CD14-positive monocyte (primary cell): ENCODE measurements around the gene NECAB2. TPM values are rescaled to one million over a fixed set of nuclear protein-coding genes. Genes with fewer than 3 reads are reported as not detected.

Experiments
- DNase-seq, 3 donors: peaks; one replicate each; pipeline ENCODE4 v3.0.0-alpha.2; 2011 to 2022
- H2AFZ ChIP-seq: 2 replicates; pipeline ENCODE4 v1.6.0; 2012; ENCODE audit warnings: mild to moderate bottlenecking, low read depth, low read length, inconsistent platforms; ENCODE audit not compliant: insufficient read depth, poor library complexity, severe bottlenecking
- H3K27ac ChIP-seq, 2 donors: 1 replicate in 1 of 2; 2 replicates in 1 of 2; pipeline ENCODE4 v1.5.1; 2012 to 2013; ENCODE audit warnings: low read length in 2 of 2, control low read depth in 1 of 2, inconsistent platforms in 1 of 2, low read depth in 1 of 2, mild to moderate bottlenecking in 1 of 2
- H3K27me3 ChIP-seq, 2 donors: one replicate each; pipeline versions ENCODE4 v1.6.0 to v1.6.1; 2011 to 2013; ENCODE audit warnings: low read length in 2 of 2; ENCODE audit not compliant: control insufficient read depth in 2 of 2, insufficient read depth in 2 of 2
- H3K36me3 ChIP-seq, 2 donors: replicated peaks in 1 of 2; 1 replicate in 1 of 2; 2 replicates in 1 of 2; pipeline versions ENCODE4 v1.5.1 to v1.6.1; 2012 to 2013; ENCODE audit warnings: low read length in 2 of 2, control low read depth in 1 of 2, inconsistent platforms in 1 of 2, mild to moderate bottlenecking in 1 of 2; ENCODE audit not compliant: insufficient read depth in 2 of 2, control insufficient read depth in 1 of 2
- H3K4me1 ChIP-seq, 2 donors: 1 replicate in 1 of 2; 2 replicates in 1 of 2; pipeline versions ENCODE4 v1.5.1 to v1.6.1; 2012 to 2013; ENCODE audit warnings: low read length in 2 of 2, control low read depth in 1 of 2, inconsistent platforms in 1 of 2, mild to moderate bottlenecking in 1 of 2, moderate library complexity in 1 of 2; ENCODE audit not compliant: insufficient read depth in 2 of 2, control insufficient read depth in 1 of 2
- H3K4me2 ChIP-seq: replicated peaks from 2 replicates; pipeline ENCODE3; 2012; ENCODE audit warnings: low read length, moderate library complexity, mild to moderate bottlenecking; ENCODE audit not compliant: poor library complexity, severe bottlenecking; ENCODE audit errors: extremely low read depth
- H3K4me3 ChIP-seq, 3 experiments: fragments of 200-600 bp in 1 of 3; sonication (generic) in 1 of 3; replicated peaks in 1 of 3; 1 replicate in 2 of 3; 2 replicates in 1 of 3; pipeline ENCODE4 v1.5.1; 2011 to 2013; ENCODE audit warnings: low read length in 3 of 3, mild to moderate bottlenecking in 3 of 3, control low read depth in 2 of 3, low read depth in 2 of 3, inconsistent platforms in 1 of 3, moderate library complexity in 1 of 3
- H3K79me2 ChIP-seq: 2 replicates; pipeline ENCODE4 v1.6.0; 2012; ENCODE audit warnings: mild to moderate bottlenecking, control low read depth, inconsistent platforms, low read length, moderate library complexity; ENCODE audit not compliant: insufficient read depth
- H3K9ac ChIP-seq: 2 replicates; pipeline ENCODE4 v1.6.0; 2017; ENCODE audit warnings: low read length, mild to moderate bottlenecking; ENCODE audit not compliant: insufficient read depth, poor library complexity, severe bottlenecking
- H3K9me3 ChIP-seq, 2 donors: replicated peaks in 1 of 2; 1 replicate in 1 of 2; 2 replicates in 1 of 2; pipeline versions ENCODE4 v1.5.1 to v1.6.1; 2012 to 2013; ENCODE audit warnings: low read length in 2 of 2, control low read depth in 1 of 2; ENCODE audit not compliant: control insufficient read depth in 1 of 2, insufficient read depth in 1 of 2
- H4K20me1 ChIP-seq: 2 replicates; pipeline ENCODE4 v1.6.0; 2012; ENCODE audit warnings: mild to moderate bottlenecking, low read length, control low read depth, moderate library complexity; ENCODE audit not compliant: insufficient read depth
- H3K27ac Mint-ChIP-seq, 7 donors: one replicate each; pipeline ENCODE4 v1.8.0; 2020; ENCODE audit warnings: mild to moderate bottlenecking in 7 of 7, mixed read lengths in 7 of 7, moderate library complexity in 6 of 7, inconsistent platforms in 2 of 7
- H3K27me3 Mint-ChIP-seq, 3 donors: one replicate each; pipeline ENCODE4 v1.8.0; 2021 to 2022; ENCODE audit warnings: low read depth in 3 of 3, mild to moderate bottlenecking in 3 of 3, mixed read lengths in 3 of 3, moderate library complexity in 3 of 3, inconsistent platforms in 1 of 3
- H3K36me3 Mint-ChIP-seq, 2 donors: one replicate each; pipeline ENCODE4 v1.8.0; 2020; ENCODE audit warnings: mixed read lengths in 2 of 2, inconsistent platforms in 1 of 2, mild to moderate bottlenecking in 1 of 2
- H3K4me1 Mint-ChIP-seq: one replicate; pipeline ENCODE4 v1.8.0; 2020; ENCODE audit warnings: mild to moderate bottlenecking, mixed read lengths
- H3K4me3 Mint-ChIP-seq, 2 donors: one replicate each; pipeline ENCODE4 v1.8.0; 2020; ENCODE audit warnings: mild to moderate bottlenecking in 2 of 2, mixed read lengths in 2 of 2, moderate library complexity in 1 of 2
- H3K9me3 Mint-ChIP-seq, 7 donors: one replicate each; pipeline ENCODE4 v1.8.0; 2020 to 2022; ENCODE audit warnings: mixed read lengths in 7 of 7, mild to moderate bottlenecking in 6 of 7, moderate library complexity in 6 of 7, inconsistent platforms in 2 of 7
- CTCF ChIP-seq: fragments of 200-600 bp; IDR thresholded peaks from one replicate; pipeline ENCODE4 v1.8.0; 2022; ENCODE audit warnings: antibody characterized with exemption, mild to moderate bottlenecking
- WGBS: methylation state at CpG from one replicate; pipeline ENCODE4 v1.1.5; 2013; ENCODE audit warnings: missing lambda C conversion rate; ENCODE audit not compliant: insufficient coverage; 5-methylcytosine and 5-hydroxymethylcytosine counted together
- intact Hi-C, 2 donors: fragments of 100-400 bp; cut with micrococcal nuclease; formaldehyde crosslinking; loops; one replicate each; pipeline versions ENCODE4 v1.15.0 to v1.15.1; 2023
- polyA plus RNA-seq, 3 donors: library from polyadenylated mRNA; depleted of rRNA in 1 of 3; unstranded in 2 of 3; stranded (reverse) in 1 of 3; fragments of 300-500 nt in 2 of 3; fragments of >200 nt in 1 of 3; fragmentation: Illumina TruSeq in 2 of 3; gene quantifications; 1 replicate in 2 of 3; 2 replicates in 1 of 3; pipeline ENCODE4 v1.2.3, GENCODE V29; 2012 to 2021

The NECAB2 gene
- polyA plus RNA-seq, 3 donors, result 0.33 to 1.4 (median 0.52) TPM

DNA sequence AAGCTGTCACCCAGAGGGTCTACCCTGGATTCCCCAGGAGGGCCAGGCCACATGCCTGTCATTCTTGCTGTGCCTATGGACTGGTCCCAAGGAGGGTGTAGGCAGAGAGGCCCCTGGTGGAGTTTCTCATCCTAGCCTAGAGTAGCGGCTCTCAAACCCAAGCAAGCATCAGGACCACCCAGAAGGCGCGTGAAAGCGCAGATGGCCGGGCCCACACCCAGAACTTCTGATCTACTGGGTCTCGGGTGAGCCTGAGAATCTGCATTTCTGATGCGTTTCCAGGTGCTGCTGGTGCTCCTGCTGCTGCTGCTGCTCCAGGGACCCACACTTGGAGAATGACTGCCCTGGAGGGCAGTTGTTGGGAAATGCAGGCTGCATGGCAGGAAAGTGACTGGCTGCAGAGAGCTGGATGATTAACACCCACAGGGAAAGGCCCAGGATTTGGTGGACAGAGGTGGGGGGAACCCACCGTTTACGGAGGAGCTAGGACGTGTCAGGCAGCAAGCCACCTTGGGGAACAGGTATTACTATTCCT lies 24.5 kb upstream of the NECAB2 start:
- no peak overlapping the region for H3K27ac ChIP-seq
- H4K20me1 ChIP-seq, result no peaks in the 10 kb centered on the region
- H3K36me3 Mint-ChIP-seq, result peaks cover 4% of the 10 kb centered on the region in 2 donors
- peaks cover 0 to 10% (median 2%) of the 10 kb centered on the region in 7 donors for H3K9me3 Mint-ChIP-seq
- intact Hi-C loops, result no loop called here
- no peaks in the 10 kb centered on the region for H3K27me3 ChIP-seq
- no peak for TF ChIP-seq CTCF
- H3K4me1 ChIP-seq, result peaks cover 16% of the 10 kb centered on the region in 2 donors
- H3K9me3 ChIP-seq, result no peaks in the 10 kb centered on the region
- no peaks in the 10 kb centered on the region for H3K79me2 ChIP-seq
- peaks cover 0 to 5% (median 5%) of the 10 kb centered on the region in 3 donors for H3K27me3 Mint-ChIP-seq
- peaks cover 12% of the 10 kb centered on the region for H3K4me1 Mint-ChIP-seq
- no peak overlapping the region for H3K4me3 Mint-ChIP-seq
- H3K9ac ChIP-seq, result no peak overlapping the region
- no peak overlapping the region for H3K4me2 ChIP-seq
- H3K27ac Mint-ChIP-seq, result no peak overlapping the region
- DNase-seq, result no peak
- no peaks in the 10 kb centered on the region for H3K36me3 ChIP-seq
- H2AFZ ChIP-seq, result no peak overlapping the region
- no peak overlapping the region for H3K4me3 ChIP-seq
- WGBS, result 94% methylated on average over 9 of the region's 10 CpGs

DNA sequence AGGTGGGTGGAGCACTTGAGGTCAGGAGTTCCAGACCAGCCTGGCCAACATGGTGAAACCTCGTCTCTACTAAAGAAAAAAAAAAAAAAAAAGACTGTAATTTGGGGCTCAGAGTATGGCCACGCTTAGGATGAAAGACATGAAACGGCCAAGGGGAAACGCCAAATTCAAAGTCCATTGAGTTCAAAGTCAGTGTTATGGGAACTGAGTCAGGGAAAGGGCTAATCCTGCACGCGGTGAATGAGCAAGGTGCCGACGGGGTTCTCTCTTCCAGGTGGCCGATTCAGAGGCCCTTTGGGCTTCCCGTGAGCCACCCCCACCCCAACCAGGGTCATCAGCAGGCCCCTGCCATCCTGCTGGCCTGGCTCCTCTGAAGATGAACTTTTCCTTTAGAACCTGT lies 22.5 kb upstream of the NECAB2 start:
- no peak overlapping the region for H3K27ac Mint-ChIP-seq
- H3K27me3 Mint-ChIP-seq, result peaks cover 0 to 9% (median 5%) of the 10 kb centered on the region in 3 donors
- Histone ChIP-seq H3K9ac (no peak overlapping the region), H3K27ac (no peak overlapping the region), H3K27me3 (no peaks in the 10 kb centered on the region), H4K20me1 (no peaks in the 10 kb centered on the region), H3K9me3 (no peaks in the 10 kb centered on the region), H3K36me3 (no peaks in the 10 kb centered on the region), H2AFZ (no peak overlapping the region), H3K4me3 (no peak overlapping the region), H3K4me2 (no peak overlapping the region), H3K4me1 (no peaks in the 10 kb centered on the region), H3K79me2 (no peaks in the 10 kb centered on the region)
- no peak for TF ChIP-seq CTCF
- 89% methylated on average over 6 of the region's 10 CpGs for WGBS
- intact Hi-C loops, result no loop called here
- no peaks in the 10 kb centered on the region for H3K9me3 Mint-ChIP-seq
- no peaks in the 10 kb centered on the region for H3K4me1 Mint-ChIP-seq
- no peak overlapping the region for H3K4me3 Mint-ChIP-seq
- no peaks in the 10 kb centered on the region for H3K36me3 Mint-ChIP-seq
- DNase-seq, result no peak
